ENCODE results near the gene FAM236D.
"Not testable (repeated sequence)": the region's sequence is repeated elsewhere in the genome, so short reads cannot be mapped to it uniquely, and the experiment has no call there.

FAM236D gene

GRCh38 chrX:72808110-72808509, at the start of gene FAM236D:
Gene FAM236D (minus strand): TSS chrX:72808210. CDS start chrX:72808110, 100 bp downstream.
- in situ Hi-C loops (cut with MboI; ENCODE audit: low sequenced_read_pairs): not testable (repeated sequence)

- in situ Hi-C loops (cut with MboI; ENCODE audit: low sequenced_read_pairs): not testable (repeated sequence)
Measured at GRCh38 chrX:72837532-72837931, 29.5 kb upstream of the FAM236D start.

- in situ Hi-C loops (cut with MboI; ENCODE audit: low sequenced_read_pairs): not testable (repeated sequence)
Measured at GRCh38 chrX:72830701-72831100, 22.7 kb upstream of the FAM236D start.

GRCh38 chrX:72790390-72790789, 17.6 kb downstream of the FAM236D start:
- in situ Hi-C loops (cut with MboI; ENCODE audit: low sequenced_read_pairs): not testable (repeated sequence)

- in situ Hi-C loops (cut with MboI; ENCODE audit: low sequenced_read_pairs): not testable (repeated sequence)
Measured at GRCh38 chrX:72788142-72788541, 19.9 kb downstream of the FAM236D start.

- in situ Hi-C loops (cut with MboI; ENCODE audit: low sequenced_read_pairs): not testable (repeated sequence)
Measured at GRCh38 chrX:72783964-72784363, 24.0 kb downstream of the FAM236D start.

- in situ Hi-C loops (cut with MboI; ENCODE audit: low sequenced_read_pairs): not testable (repeated sequence)
Measured at GRCh38 chrX:72783365-72783936, 24.6 kb downstream of the FAM236D start.

GRCh38 chrX:72782560-72782959, 25.4 kb downstream of the FAM236D start, which contains the start of gene FAM236B:
Gene FAM236B (minus strand): TSS chrX:72782660. CDS start chrX:72782560, 100 bp downstream.
- in situ Hi-C loops (cut with MboI; ENCODE audit: low sequenced_read_pairs): not testable (repeated sequence)

- in situ Hi-C loops (cut with MboI; ENCODE audit: low sequenced_read_pairs): not testable (repeated sequence)
Measured at GRCh38 chrX:72778146-72778545, 29.9 kb downstream of the FAM236D start.

- in situ Hi-C loops (cut with MboI; ENCODE audit: low sequenced_read_pairs): not testable (repeated sequence)
Measured at GRCh38 chrX:72777467-72777790, 30.6 kb downstream of the FAM236D start.

GRCh38 chrX:72776653-72777466, 31.1 kb downstream of the FAM236D start, which contains the start of gene DMRTC1B:
Gene DMRTC1B (plus strand): TSS chrX:72776890. CDS start chrX:72845136, 68,246 bp downstream.
- in situ Hi-C loops (cut with MboI; ENCODE audit: low sequenced_read_pairs): not testable (repeated sequence)

- in situ Hi-C loops (cut with MboI; ENCODE audit: low sequenced_read_pairs): not testable (repeated sequence)
Measured at GRCh38 chrX:72760454-72760853, 47.6 kb downstream of the FAM236D start.

Measured in HL-60/S4 (cell line).